GM23338 (cell line): Measurements from ENCODE around the gene TRAF2. TPM values are rescaled to one million over a fixed set of nuclear protein-coding genes. Genes with fewer than 3 reads are reported as not detected.
A peak's percentile ranks its signal among the peaks of the same experiment; 100 is the strongest.

Experiments used
- ATAC-seq: fragments of 200-7000 bp; cut with Tn5 transposase; 3 replicates; pipeline ENCODE4 v1.9.1; 2020
- DNase-seq: peaks from one replicate; pipeline ENCODE4 v3.0.0-alpha.2; 2015; ENCODE audit warnings: low spot score
- H2AFZ ChIP-seq: fragments of 200-600 bp; sonication (generic); 2 replicates; pipeline ENCODE4 v1.8.0; 2016; ENCODE audit warnings: antibody characterized with exemption, mild to moderate bottlenecking, moderate library complexity
- H3F3A ChIP-seq: fragments of 200-600 bp; sonication (generic); replicated peaks from 2 replicates; pipeline ENCODE4 v1.8.0; 2017; ENCODE audit warnings: antibody characterized with exemption, mixed run types, low read depth
- H3K27ac ChIP-seq: fragments of 200-600 bp; sonication (generic); 2 replicates; pipeline ENCODE4 v1.6.1; 2016; ENCODE audit warnings: low read depth
- H3K27me3 ChIP-seq: fragments of 200-600 bp; sonication (generic); 2 replicates; pipeline ENCODE4 v1.8.0; 2016; ENCODE audit warnings: mild to moderate bottlenecking, mixed run types, moderate library complexity; ENCODE audit not compliant: insufficient read depth
- H3K36me3 ChIP-seq: fragments of 200-600 bp; sonication (generic); 2 replicates; pipeline ENCODE4 v1.8.0; 2016; ENCODE audit warnings: mild to moderate bottlenecking; ENCODE audit not compliant: insufficient read depth
- H3K4me1 ChIP-seq: fragments of 200-600 bp; sonication (generic); 2 replicates; pipeline ENCODE4 v1.8.0; 2016; ENCODE audit warnings: mild to moderate bottlenecking, moderate library complexity; ENCODE audit not compliant: insufficient read depth
- H3K4me2 ChIP-seq: fragments of 200-600 bp; sonication (generic); 2 replicates; pipeline ENCODE4 v1.7.1; 2017; ENCODE audit warnings: mixed run types
- H3K4me3 ChIP-seq: fragments of 200-600 bp; sonication (generic); 2 replicates; pipeline ENCODE4 v1.6.1; 2016; ENCODE audit warnings: mixed run types
- H3K79me2 ChIP-seq: fragments of 200-600 bp; sonication (generic); replicated peaks from 2 replicates; pipeline ENCODE4 v1.8.0; 2017; ENCODE audit warnings: mild to moderate bottlenecking; ENCODE audit not compliant: insufficient read depth
- H3K9me2 ChIP-seq: fragments of 200-600 bp; sonication (generic); 2 replicates; pipeline ENCODE4 v1.8.0; 2017; ENCODE audit not compliant: insufficient read depth
- H4K20me1 ChIP-seq: fragments of 200-600 bp; sonication (generic); replicated peaks from 2 replicates; pipeline ENCODE4 v1.8.0; 2017; ENCODE audit warnings: mild to moderate bottlenecking; ENCODE audit not compliant: insufficient read depth
- H3K27ac Mint-ChIP-seq: 2 replicates; pipeline ENCODE4 v1.8.0; 2020; ENCODE audit warnings: inconsistent platforms, mild to moderate bottlenecking, moderate library complexity, mixed read lengths
- H3K27me3 Mint-ChIP-seq: 3 replicates; pipeline ENCODE4 v1.8.0; 2022; ENCODE audit warnings: low read depth, mild to moderate bottlenecking, moderate library complexity, mixed read lengths, inconsistent platforms; ENCODE audit not compliant: insufficient read depth, poor library complexity
- H3K36me3 Mint-ChIP-seq: 3 replicates; pipeline ENCODE4 v1.8.0; 2021; ENCODE audit warnings: low read depth, mild to moderate bottlenecking, inconsistent platforms, moderate library complexity, mixed read lengths
- H3K4me1 Mint-ChIP-seq: 3 replicates; pipeline ENCODE4 v1.8.0; 2020; ENCODE audit warnings: mild to moderate bottlenecking, inconsistent platforms, mixed read lengths
- H3K4me3 Mint-ChIP-seq: 3 replicates; pipeline ENCODE4 v1.8.0; 2021; ENCODE audit warnings: moderate library complexity, mild to moderate bottlenecking, inconsistent platforms, mixed read lengths
- H3K9me3 Mint-ChIP-seq: 3 replicates; pipeline ENCODE4 v1.8.0; 2020; ENCODE audit warnings: moderate library complexity, mild to moderate bottlenecking, inconsistent platforms, mixed read lengths
- CREB1 ChIP-seq: fragments of 250-450 bp; sonication (Bioruptor Pico); IDR thresholded peaks from 2 replicates; pipeline ENCODE4 v1.5.0; 2020; ENCODE audit warnings: low read depth, mild to moderate bottlenecking, moderate library complexity
- CTCF ChIP-seq, 2 experiments: fragments of 200-600 bp in 1 of 2; sonication (generic) in 1 of 2; conservative IDR thresholded peaks; 2 replicates each; pipeline versions ENCODE4 v1.5.1 to v1.6.1; 2016 to 2017; ENCODE audit warnings: antibody characterized with exemption in 2 of 2, low read depth in 2 of 2, mild to moderate bottlenecking in 2 of 2, moderate library complexity in 1 of 2
- ETS1 ChIP-seq: IDR thresholded peaks from 2 replicates; pipeline ENCODE4 v1.6.1; 2016; ENCODE audit warnings: antibody characterized with exemption
- EZH2 ChIP-seq: fragments of 200-600 bp; sonication (generic); IDR thresholded peaks from one replicate; pipeline ENCODE4 v1.8.0; 2017; ENCODE audit warnings: antibody characterized with exemption, mild to moderate bottlenecking, low read depth; ENCODE audit not compliant: unreplicated experiment
- EZH2phosphoT487 ChIP-seq: fragments of 200-600 bp; sonication (generic); IDR thresholded peaks from one replicate; pipeline ENCODE4 v1.8.1; 2018; ENCODE audit warnings: antibody characterized with exemption; ENCODE audit not compliant: unreplicated experiment
- JUNB ChIP-seq: IDR thresholded peaks from one replicate; pipeline ENCODE4 v1.6.1; 2016; ENCODE audit warnings: antibody characterized with exemption; ENCODE audit not compliant: unreplicated experiment
- NANOG ChIP-seq: IDR thresholded peaks from 2 replicates; pipeline ENCODE4 v1.6.1; 2016; ENCODE audit warnings: antibody characterized with exemption, borderline replicate concordance
- POLR2AphosphoS5 ChIP-seq: IDR thresholded peaks from 2 replicates; pipeline ENCODE4 v1.6.1; 2016; ENCODE audit warnings: antibody characterized with exemption, low read depth
- STAT1 ChIP-seq: IDR thresholded peaks from one replicate; pipeline ENCODE4 v1.6.1; 2016; ENCODE audit warnings: antibody characterized with exemption; ENCODE audit not compliant: unreplicated experiment
- ZNF114 ChIP-seq: fragments of 250-450 bp; sonication (Bioruptor Pico); IDR thresholded peaks from 2 replicates; pipeline ENCODE4 v1.5.0; 2020; ENCODE audit warnings: mild to moderate bottlenecking, moderate library complexity
- ZNF331 ChIP-seq: fragments of 250-450 bp; sonication (Bioruptor Pico); IDR thresholded peaks from 2 replicates; pipeline ENCODE4 v1.5.0; 2020; ENCODE audit warnings: low read depth, mild to moderate bottlenecking, moderate library complexity
- ZNF462 ChIP-seq: fragments of 250-450 bp; sonication (Bioruptor Pico); IDR thresholded peaks from 2 replicates; pipeline ENCODE4 v1.5.0; 2020; ENCODE audit warnings: mild to moderate bottlenecking, moderate library complexity
- polyA plus RNA-seq: library from polyadenylated mRNA; unstranded; fragments of >200 nt; fragmentation: Nextera tagmentation; extraction: Ambion mirVana; gene quantifications from 2 replicates; pipeline ENCODE4 v1.2.1, GENCODE V29; 2016
- total RNA-seq: library from RNA; depleted of rRNA; stranded (reverse); fragments of >200 nt; shearing (Covaris generic); gene quantifications from 2 replicates; pipeline ENCODE4 v1.2.3, GENCODE V29; 2014

The TRAF2 gene
- total and polyA plus RNA-seq, 2 experiments from 2014 or later = 25.4 to 39.9 TPM

GRCh38 chr9:136961279-136962065 lies 75.2 kb downstream of the TRAF2 start:
- no peak overlapping the region for H3K27ac ChIP-seq
- no peak overlapping the region for H2AFZ ChIP-seq
- 0 out of 2 replicates have a peak, but pooled peaks cover 3% of the 10 kb centered on the region for H3K9me2 ChIP-seq
- H3K4me1 Mint-ChIP-seq = peaks cover 9% of the 10 kb centered on the region
- H3K36me3 Mint-ChIP-seq = no peaks in the 10 kb centered on the region; the same call in 2 of the 3 replicates
- ATAC-seq (peak; percentile 20), DNase-seq (no peak)
- peaks cover 9% of the 10 kb centered on the region for H3K4me1 ChIP-seq
- TF ChIP-seq ZNF331 (CRISPR knock-in tag) (no peak), STAT1 (no peak), JUNB (no peak), POLR2AphosphoS5 (no peak), ZNF114 (CRISPR knock-in tag) (no peak)
- H3K27ac Mint-ChIP-seq = no peak overlapping the region
- no peaks in the 10 kb centered on the region for H3F3A ChIP-seq
- no peak overlapping the region for H3K4me3 ChIP-seq
- no peaks in the 10 kb centered on the region for H3K36me3 ChIP-seq
- peaks cover 7% of the 10 kb centered on the region for H3K27me3 Mint-ChIP-seq
- H3K4me3 Mint-ChIP-seq = no peak overlapping the region
- H3K79me2 ChIP-seq = no peaks in the 10 kb centered on the region
- H4K20me1 ChIP-seq = no peaks in the 10 kb centered on the region
- H3K27me3 ChIP-seq = no peaks in the 10 kb centered on the region
- H3K4me2 ChIP-seq = no peak overlapping the region
- peaks cover 4% of the 10 kb centered on the region; the same call in 2 of the 3 replicates for H3K9me3 Mint-ChIP-seq

- Mint-ChIP-seq H3K4me3 (no peak overlapping the region), H3K4me1 (peaks cover 9% of the 10 kb centered on the region)
Observed at GRCh38 chr9:136962163-136962562, 75.8 kb downstream of the TRAF2 start.

More at GRCh38 chr9:136962163-136962562, 75.8 kb downstream of the TRAF2 start:
- H3K27me3 Mint-ChIP-seq = peaks cover 7% of the 10 kb centered on the region
- Histone ChIP-seq H3K9me2 (no peaks in the 10 kb centered on the region), H3K4me3 (no peak overlapping the region), H4K20me1 (no peaks in the 10 kb centered on the region), H3K4me1 (peaks cover 9% of the 10 kb centered on the region), H3K36me3 (no peaks in the 10 kb centered on the region), H3K27me3 (no peaks in the 10 kb centered on the region), H3K4me2 (no peak overlapping the region), H3K79me2 (no peaks in the 10 kb centered on the region), H2AFZ (no peak overlapping the region), H3K27ac (no peak overlapping the region), H3F3A (no peaks in the 10 kb centered on the region)
- ATAC-seq (no peak), DNase-seq (no peak)
- no peaks in the 10 kb centered on the region for H3K36me3 Mint-ChIP-seq
- TF ChIP-seq STAT1 = no peak
- TF ChIP-seq JUNB = no peak
- no peak for TF ChIP-seq ZNF114 (CRISPR knock-in tag)
- no peak for TF ChIP-seq CREB1 (CRISPR knock-in tag)
- TF ChIP-seq ZNF462 = no peak
- no peak for TF ChIP-seq POLR2AphosphoS5
- TF ChIP-seq EZH2phosphoT487 = no peak
- TF ChIP-seq CTCF (conservative IDR thresholded peaks at IDR 0.05; ENCODE audit: low read depth in 2 of 2) = no peak
- no peak for TF ChIP-seq ETS1
- no peak for TF ChIP-seq EZH2
- TF ChIP-seq NANOG = no peak
- TF ChIP-seq ZNF331 (CRISPR knock-in tag) = no peak
- no peak overlapping the region for H3K27ac Mint-ChIP-seq
- H3K9me3 Mint-ChIP-seq = no peaks in the 10 kb centered on the region; the same call in 2 of the 3 replicates
